ENCODE results near the gene DOK7.

DOK7 gene

GRCh38 chr4:3427134-3427476, 36.0 kb upstream of the DOK7 start:
- no peak for DNase-seq (ENCODE audit: low read depth in 4 of 4, low spot score in 1 of 4)

GRCh38 chr4:3427706-3428446, 35.2 kb upstream of the DOK7 start:
- no peak for DNase-seq (ENCODE audit: low read depth in 4 of 4, low spot score in 1 of 4)

- DNase-seq (ENCODE audit: low read depth in 4 of 4, low spot score in 1 of 4) = no peak
These were observed 33.5 kb upstream of the DOK7 start for GRCh38 chr4:3429651-3430050.

GRCh38 chr4:3430524-3430923, 32.6 kb upstream of the DOK7 start:
- DNase-seq (ENCODE audit: low read depth in 4 of 4, low spot score in 1 of 4) = no peak

GRCh38 chr4:3431446-3431993, 31.6 kb upstream of the DOK7 start:
- DNase-seq (ENCODE audit: low read depth in 4 of 4, low spot score in 1 of 4) = no peak

- DNase-seq (ENCODE audit: low read depth in 4 of 4, low spot score in 1 of 4) = no peak
These were observed 30.7 kb upstream of the DOK7 start for GRCh38 chr4:3432381-3432790.

- no peak for DNase-seq (ENCODE audit: low read depth in 4 of 4, low spot score in 1 of 4)
These were observed 29.8 kb upstream of the DOK7 start for GRCh38 chr4:3433138-3433869.

GRCh38 chr4:3434881-3435685, 28.0 kb upstream of the DOK7 start:
- no peak for DNase-seq (ENCODE audit: low read depth in 4 of 4, low spot score in 1 of 4)

GRCh38 chr4:3435686-3435956, 27.5 kb upstream of the DOK7 start:
- DNase-seq (ENCODE audit: low read depth in 4 of 4, low spot score in 1 of 4) = no peak

GRCh38 chr4:3436048-3436797, 26.9 kb upstream of the DOK7 start:
- no peak for DNase-seq (ENCODE audit: low read depth in 4 of 4, low spot score in 1 of 4)

GRCh38 chr4:3436798-3437581, 26.1 kb upstream of the DOK7 start:
- DNase-seq (ENCODE audit: low read depth in 4 of 4, low spot score in 1 of 4) = no peak

GRCh38 chr4:3437582-3437936, 25.5 kb upstream of the DOK7 start:
- no peak for DNase-seq (ENCODE audit: low read depth in 4 of 4, low spot score in 1 of 4)

GRCh38 chr4:3437998-3438846, 24.9 kb upstream of the DOK7 start:
- no peak for DNase-seq (ENCODE audit: low read depth in 4 of 4, low spot score in 1 of 4)

- DNase-seq (ENCODE audit: low read depth in 4 of 4, low spot score in 1 of 4) = no peak
These were observed 24.3 kb upstream of the DOK7 start for GRCh38 chr4:3438847-3439180.

GRCh38 chr4:3439391-3439790, 23.7 kb upstream of the DOK7 start:
- DNase-seq (ENCODE audit: low read depth in 4 of 4, low spot score in 1 of 4) = no peak

GRCh38 chr4:3440011-3440410, 23.1 kb upstream of the DOK7 start:
- no peak for DNase-seq (ENCODE audit: low read depth in 4 of 4, low spot score in 1 of 4)

GRCh38 chr4:3440979-3441500, 22.1 kb upstream of the DOK7 start:
- DNase-seq (ENCODE audit: low read depth in 4 of 4, low spot score in 1 of 4) = no peak

GRCh38 chr4:3441501-3442459, 21.3 kb upstream of the DOK7 start, which contains the start of gene HGFAC:
TSS of gene HGFAC (plus strand) at chr4:3441968. CDS start at chr4:3442002, 34 bp downstream.
- no peak for DNase-seq (ENCODE audit: low read depth in 4 of 4, low spot score in 1 of 4)
